WTC11 (cell line): ENCODE measurements around the gene CUTC. TPM values are rescaled to one million over a fixed set of nuclear protein-coding genes. Genes with fewer than 3 reads are reported as not detected.

Experiments
- ATAC-seq: fragments of 200-7000 bp; cut with Tn5 transposase; 2 replicates; pipeline ENCODE4 v1.10.0; 2021; ENCODE audit warnings: mild to moderate bottlenecking, moderate library complexity
- CTCF ChIA-PET: fragments of 300-600 bp; sonication (Branson Sonifier 250); formaldehyde crosslinking; loops from one replicate; lab custom pipeline; 2021; ENCODE audit warnings: antibody characterized with exemption; lab: Charles Lee
- POLR2A ChIA-PET: fragments of 350-600 bp; sonication (Branson Sonifier 250); formaldehyde crosslinking; loops from one replicate; lab custom pipeline; 2021; ENCODE audit warnings: antibody characterized with exemption; lab: Charles Lee
- DNase-seq: peaks from one replicate; pipeline ENCODE4 v3.0.0; 2021; ENCODE audit warnings: low spot score
- H3K27ac Mint-ChIP-seq: 2 replicates; pipeline ENCODE4 v1.8.0; 2021; ENCODE audit warnings: mixed read lengths
- H3K27me3 Mint-ChIP-seq: 2 replicates; pipeline ENCODE4 v1.8.0; 2021; ENCODE audit warnings: low read depth, mild to moderate bottlenecking, moderate library complexity, mixed read lengths
- H3K36me3 Mint-ChIP-seq: 2 replicates; pipeline ENCODE4 v1.8.0; 2021; ENCODE audit warnings: mixed read lengths
- H3K4me1 Mint-ChIP-seq: 2 replicates; pipeline ENCODE4 v1.8.0; 2022; ENCODE audit warnings: mixed read lengths
- H3K4me3 Mint-ChIP-seq: 2 replicates; pipeline ENCODE4 v1.8.0; 2021; ENCODE audit warnings: mild to moderate bottlenecking, moderate library complexity, mixed read lengths
- H3K9me3 Mint-ChIP-seq: 2 replicates; pipeline ENCODE4 v1.8.0; 2021; ENCODE audit warnings: mixed read lengths
- ARID4B ChIP-seq: sonication (generic); formaldehyde crosslinking; IDR thresholded peaks from 2 replicates; pipeline ENCODE4 v1.8.0; 2023; ENCODE audit warnings: missing genetic modification reagents, mild to moderate bottlenecking, borderline replicate concordance
- CREB1 ChIP-seq: sonication (generic); formaldehyde crosslinking; IDR thresholded peaks from 2 replicates; pipeline ENCODE4 v1.8.0; 2023; ENCODE audit warnings: mild to moderate bottlenecking, missing genetic modification reagents
- GABPB1 ChIP-seq: sonication (generic); formaldehyde crosslinking; IDR thresholded peaks from 2 replicates; pipeline ENCODE4 v1.8.1; 2023; ENCODE audit warnings: mild to moderate bottlenecking, missing genetic modification reagents
- JAZF1 ChIP-seq: fragments of 250-450 bp; sonication (Bioruptor Pico); IDR thresholded peaks from 2 replicates; pipeline ENCODE4 v1.9.0; 2021; ENCODE audit warnings: moderate library complexity, mild to moderate bottlenecking, inconsistent platforms
- NR2C2 ChIP-seq: sonication (generic); formaldehyde crosslinking; IDR thresholded peaks from 2 replicates; pipeline ENCODE4 v1.8.0; 2022; ENCODE audit warnings: mild to moderate bottlenecking, missing genetic modification reagents
- PRDM15 ChIP-seq: sonication (generic); formaldehyde crosslinking; IDR thresholded peaks from 2 replicates; pipeline ENCODE4 v1.8.0; 2022; ENCODE audit warnings: missing genetic modification reagents
- SP1 ChIP-seq: sonication (generic); formaldehyde crosslinking; conservative IDR thresholded peaks from 2 replicates; pipeline ENCODE4 v1.8.1; 2022; ENCODE audit warnings: missing genetic modification reagents
- ZNF317 ChIP-seq: sonication (generic); formaldehyde crosslinking; IDR thresholded peaks from 2 replicates; pipeline ENCODE4 v1.8.1; 2023; ENCODE audit warnings: low read depth, mild to moderate bottlenecking, moderate library complexity, missing genetic modification reagents, borderline replicate concordance
- ZNF416 ChIP-seq: fragments of 250-450 bp; sonication (Bioruptor Pico); IDR thresholded peaks from 2 replicates; pipeline ENCODE4 v1.9.0; 2021; ENCODE audit warnings: mild to moderate bottlenecking, inconsistent platforms
- ZNF423 ChIP-seq: fragments of 250-450 bp; sonication (Bioruptor Pico); IDR thresholded peaks from 2 replicates; pipeline ENCODE4 v2.1.2; 2022; ENCODE audit warnings: mild to moderate bottlenecking, moderate library complexity
- ZNF671 ChIP-seq: fragments of 250-450 bp; sonication (Bioruptor Pico); IDR thresholded peaks from 2 replicates; pipeline ENCODE4 v1.8.0; 2021; ENCODE audit warnings: mild to moderate bottlenecking
- total RNA-seq: library from RNA; stranded (reverse); gene quantifications from 3 replicates; pipeline ENCODE4 v1.2.3, GENCODE V29; 2021
- TF ChIP-seq, protein P1 (sequence below): sonication (generic); formaldehyde crosslinking; IDR thresholded peaks from 2 replicates; pipeline ENCODE4 v1.8.0; 2023; ENCODE audit warnings: missing genetic modification reagents
- TF ChIP-seq, protein P2 (sequence below): sonication (generic); formaldehyde crosslinking; IDR thresholded peaks from 2 replicates; pipeline ENCODE4 v1.8.1; 2022; ENCODE audit warnings: mild to moderate bottlenecking, moderate library complexity, missing genetic modification reagents
- TF ChIP-seq, protein P3 (sequence below): sonication (generic); formaldehyde crosslinking; IDR thresholded peaks from 2 replicates; pipeline ENCODE4 v1.8.1; 2022; ENCODE audit warnings: low read depth, mild to moderate bottlenecking, moderate library complexity, missing genetic modification reagents, borderline replicate concordance

CUTC gene
- total RNA-seq, 1 experiment from 2014 or later = 28.6 TPM

DNA sequence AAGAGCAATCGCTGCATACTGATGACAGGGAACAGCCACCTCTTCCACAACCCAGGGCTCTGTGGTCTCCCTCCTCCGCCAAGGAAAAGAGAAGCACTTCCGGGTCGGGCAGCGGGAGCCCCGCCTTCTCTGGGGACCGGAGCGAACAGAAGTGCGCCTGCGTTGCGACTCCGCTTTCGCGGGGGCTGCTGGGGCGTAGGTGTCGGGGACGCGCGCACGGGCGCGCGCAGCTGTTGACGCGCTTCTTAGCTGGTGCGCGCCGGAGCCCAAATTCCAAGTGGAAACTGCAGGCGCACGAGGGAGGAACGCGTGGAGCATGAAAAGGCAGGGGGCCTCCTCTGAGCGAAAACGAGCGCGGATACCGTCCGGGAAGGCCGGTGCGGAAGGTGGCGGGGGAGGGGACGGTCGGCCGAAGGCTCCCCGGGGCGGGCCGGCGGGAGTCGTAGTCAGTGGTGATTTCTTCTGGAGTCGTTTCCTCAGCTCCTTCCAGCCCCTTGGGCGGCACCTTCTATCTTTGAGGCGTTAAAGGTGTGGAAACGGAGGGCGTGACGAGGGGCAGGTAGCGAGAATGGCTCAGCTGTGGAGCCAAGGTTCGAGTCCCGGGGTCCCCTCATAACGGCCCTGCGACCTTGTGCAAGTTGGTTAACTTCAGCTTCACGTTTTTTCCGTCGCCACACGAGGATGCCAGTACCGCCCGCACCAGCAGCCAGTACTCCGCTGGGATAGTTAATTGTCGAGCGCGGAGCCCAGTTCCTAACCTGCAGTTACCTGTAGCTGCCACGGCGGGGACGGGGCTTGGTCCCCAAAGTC lies at the start of gene CUTC, which contains the start of gene COX15 (continued):
- TF ChIP-seq JAZF1 (no peak), ZNF671 (no peak), NR2C2 (CRISPR knock-in tag) (peak; percentile 95), ARID4B (CRISPR knock-in tag) (peak; percentile 74; the same call in 1 of the 2 replicates), SP1 (CRISPR knock-in tag) (peak; percentile 84), ZNF416 (CRISPR knock-in tag) (no peak), PRDM15 (CRISPR knock-in tag) (no peak), ZNF317 (CRISPR knock-in tag) (no peak), ZNF423 (CRISPR knock-in tag) (peak; percentile 33; the same call in 1 of the 2 replicates), CREB1 (CRISPR knock-in tag) (no peak)
- TF ChIP-seq, protein P1, sequence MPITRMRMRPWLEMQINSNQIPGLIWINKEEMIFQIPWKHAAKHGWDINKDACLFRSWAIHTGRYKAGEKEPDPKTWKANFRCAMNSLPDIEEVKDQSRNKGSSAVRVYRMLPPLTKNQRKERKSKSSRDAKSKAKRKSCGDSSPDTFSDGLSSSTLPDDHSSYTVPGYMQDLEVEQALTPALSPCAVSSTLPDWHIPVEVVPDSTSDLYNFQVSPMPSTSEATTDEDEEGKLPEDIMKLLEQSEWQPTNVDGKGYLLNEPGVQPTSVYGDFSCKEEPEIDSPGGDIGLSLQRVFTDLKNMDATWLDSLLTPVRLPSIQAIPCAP (CRISPR knock-in tag) = 0 out of 2 replicates have a peak, but pooled peaks have one; percentile 28
- TF ChIP-seq, protein P2, sequence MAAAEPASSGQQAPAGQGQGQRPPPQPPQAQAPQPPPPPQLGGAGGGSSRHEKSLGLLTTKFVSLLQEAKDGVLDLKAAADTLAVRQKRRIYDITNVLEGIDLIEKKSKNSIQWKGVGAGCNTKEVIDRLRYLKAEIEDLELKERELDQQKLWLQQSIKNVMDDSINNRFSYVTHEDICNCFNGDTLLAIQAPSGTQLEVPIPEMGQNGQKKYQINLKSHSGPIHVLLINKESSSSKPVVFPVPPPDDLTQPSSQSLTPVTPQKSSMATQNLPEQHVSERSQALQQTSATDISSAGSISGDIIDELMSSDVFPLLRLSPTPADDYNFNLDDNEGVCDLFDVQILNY = peak; percentile 65
- TF ChIP-seq, protein P3, sequence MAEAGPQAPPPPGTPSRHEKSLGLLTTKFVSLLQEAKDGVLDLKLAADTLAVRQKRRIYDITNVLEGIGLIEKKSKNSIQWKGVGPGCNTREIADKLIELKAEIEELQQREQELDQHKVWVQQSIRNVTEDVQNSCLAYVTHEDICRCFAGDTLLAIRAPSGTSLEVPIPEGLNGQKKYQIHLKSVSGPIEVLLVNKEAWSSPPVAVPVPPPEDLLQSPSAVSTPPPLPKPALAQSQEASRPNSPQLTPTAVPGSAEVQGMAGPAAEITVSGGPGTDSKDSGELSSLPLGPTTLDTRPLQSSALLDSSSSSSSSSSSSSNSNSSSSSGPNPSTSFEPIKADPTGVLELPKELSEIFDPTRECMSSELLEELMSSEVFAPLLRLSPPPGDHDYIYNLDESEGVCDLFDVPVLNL = 0 out of 2 replicates have a peak, but pooled peaks have one; percentile 40

DNA sequence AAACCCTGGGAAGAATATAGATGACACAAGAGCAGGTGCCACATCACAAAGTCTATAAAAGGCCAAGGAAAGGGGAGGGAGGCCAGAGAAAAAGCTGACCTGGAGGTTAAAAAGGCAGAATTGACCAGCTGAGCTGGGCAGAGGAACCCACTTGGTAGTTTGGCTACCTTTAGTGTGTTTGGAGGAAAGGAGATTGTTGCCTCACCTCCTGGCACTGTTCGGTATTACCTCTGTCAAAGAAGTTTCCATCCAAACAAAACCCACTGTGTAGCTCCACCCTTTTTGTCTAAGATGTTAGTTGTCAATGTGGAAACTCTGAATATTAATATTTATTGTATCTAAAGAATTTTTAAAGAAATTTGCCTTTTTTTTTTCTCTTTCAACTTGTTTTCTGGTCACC lies 49.3 kb upstream of the CUTC start:
- Mint-ChIP-seq H3K9me3 (no peaks in the 10 kb centered on the region), H3K4me1 (no peaks in the 10 kb centered on the region), H3K36me3 (no peaks in the 10 kb centered on the region; the same call in 1 of the 2 replicates), H3K27me3 (no peaks in the 10 kb centered on the region), H3K4me3 (no peak overlapping the region), H3K27ac (no peak overlapping the region)
- TF ChIP-seq GABPB1 (CRISPR knock-in tag) = no peak
- peak; percentile 80 for ATAC-seq
- POLR2A ChIA-PET = no interaction called here
- DNase-seq = peak; percentile 11
- CTCF ChIA-PET = interaction anchor here (1.1 kb wide), 1 partner anchor 62 kb away, joined by 4 read pairs; the partner anchor contains the start of gene SLC25A28
